ENCODE measurements around the gene WWC2.

WWC2 gene

DNA sequence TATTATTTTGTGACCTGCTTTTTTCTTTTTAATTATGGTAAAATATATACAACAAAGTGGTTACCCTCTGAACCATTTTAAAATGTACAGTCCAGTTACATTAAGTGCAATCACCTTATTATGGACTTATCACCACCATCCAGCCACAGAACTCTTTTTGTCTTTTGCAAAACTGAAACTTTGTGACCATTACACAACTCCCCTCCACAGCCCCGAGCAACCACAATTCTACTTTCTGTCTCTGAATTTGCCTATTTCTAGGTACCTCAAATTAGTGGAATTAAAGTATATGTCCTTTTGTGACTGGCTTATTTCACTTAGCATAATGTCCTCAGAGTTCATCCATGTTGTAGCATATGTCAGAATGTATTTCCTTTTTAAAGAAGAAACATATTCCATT, 39.3 kb upstream of the WWC2 start:
- no peak for DNase-seq (ENCODE audit: low read depth in 1 of 2, low spot score in 1 of 2)
- TF ChIP-seq, protein P1, sequence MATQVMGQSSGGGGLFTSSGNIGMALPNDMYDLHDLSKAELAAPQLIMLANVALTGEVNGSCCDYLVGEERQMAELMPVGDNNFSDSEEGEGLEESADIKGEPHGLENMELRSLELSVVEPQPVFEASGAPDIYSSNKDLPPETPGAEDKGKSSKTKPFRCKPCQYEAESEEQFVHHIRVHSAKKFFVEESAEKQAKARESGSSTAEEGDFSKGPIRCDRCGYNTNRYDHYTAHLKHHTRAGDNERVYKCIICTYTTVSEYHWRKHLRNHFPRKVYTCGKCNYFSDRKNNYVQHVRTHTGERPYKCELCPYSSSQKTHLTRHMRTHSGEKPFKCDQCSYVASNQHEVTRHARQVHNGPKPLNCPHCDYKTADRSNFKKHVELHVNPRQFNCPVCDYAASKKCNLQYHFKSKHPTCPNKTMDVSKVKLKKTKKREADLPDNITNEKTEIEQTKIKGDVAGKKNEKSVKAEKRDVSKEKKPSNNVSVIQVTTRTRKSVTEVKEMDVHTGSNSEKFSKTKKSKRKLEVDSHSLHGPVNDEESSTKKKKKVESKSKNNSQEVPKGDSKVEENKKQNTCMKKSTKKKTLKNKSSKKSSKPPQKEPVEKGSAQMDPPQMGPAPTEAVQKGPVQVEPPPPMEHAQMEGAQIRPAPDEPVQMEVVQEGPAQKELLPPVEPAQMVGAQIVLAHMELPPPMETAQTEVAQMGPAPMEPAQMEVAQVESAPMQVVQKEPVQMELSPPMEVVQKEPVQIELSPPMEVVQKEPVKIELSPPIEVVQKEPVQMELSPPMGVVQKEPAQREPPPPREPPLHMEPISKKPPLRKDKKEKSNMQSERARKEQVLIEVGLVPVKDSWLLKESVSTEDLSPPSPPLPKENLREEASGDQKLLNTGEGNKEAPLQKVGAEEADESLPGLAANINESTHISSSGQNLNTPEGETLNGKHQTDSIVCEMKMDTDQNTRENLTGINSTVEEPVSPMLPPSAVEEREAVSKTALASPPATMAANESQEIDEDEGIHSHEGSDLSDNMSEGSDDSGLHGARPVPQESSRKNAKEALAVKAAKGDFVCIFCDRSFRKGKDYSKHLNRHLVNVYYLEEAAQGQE (IDR thresholded peaks at IDR 0.05; ENCODE audit: insufficient replicate concordance, low read depth) = no peak
- TF ChIP-seq SPI1 (IDR thresholded peaks at IDR 0.05; ENCODE audit: borderline replicate concordance, low read depth) = no peak
- TF ChIP-seq, protein P2, sequence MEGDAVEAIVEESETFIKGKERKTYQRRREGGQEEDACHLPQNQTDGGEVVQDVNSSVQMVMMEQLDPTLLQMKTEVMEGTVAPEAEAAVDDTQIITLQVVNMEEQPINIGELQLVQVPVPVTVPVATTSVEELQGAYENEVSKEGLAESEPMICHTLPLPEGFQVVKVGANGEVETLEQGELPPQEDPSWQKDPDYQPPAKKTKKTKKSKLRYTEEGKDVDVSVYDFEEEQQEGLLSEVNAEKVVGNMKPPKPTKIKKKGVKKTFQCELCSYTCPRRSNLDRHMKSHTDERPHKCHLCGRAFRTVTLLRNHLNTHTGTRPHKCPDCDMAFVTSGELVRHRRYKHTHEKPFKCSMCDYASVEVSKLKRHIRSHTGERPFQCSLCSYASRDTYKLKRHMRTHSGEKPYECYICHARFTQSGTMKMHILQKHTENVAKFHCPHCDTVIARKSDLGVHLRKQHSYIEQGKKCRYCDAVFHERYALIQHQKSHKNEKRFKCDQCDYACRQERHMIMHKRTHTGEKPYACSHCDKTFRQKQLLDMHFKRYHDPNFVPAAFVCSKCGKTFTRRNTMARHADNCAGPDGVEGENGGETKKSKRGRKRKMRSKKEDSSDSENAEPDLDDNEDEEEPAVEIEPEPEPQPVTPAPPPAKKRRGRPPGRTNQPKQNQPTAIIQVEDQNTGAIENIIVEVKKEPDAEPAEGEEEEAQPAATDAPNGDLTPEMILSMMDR (IDR thresholded peaks at IDR 0.05; ENCODE audit: insufficient read depth, low read length) = no peak
- TF ChIP-seq GABPA (IDR thresholded peaks at IDR 0.05; ENCODE audit: low read depth) = no peak
- TF ChIP-seq POLR2AphosphoS5 (IDR thresholded peaks at IDR 0.05; ENCODE audit: low read depth) = no peak
- Histone ChIP-seq H3K4me3 (replicated peaks; ENCODE audit: insufficient read depth, low read length) (no peak overlapping the region), H3K27me3 (ENCODE audit: insufficient read depth, poor library complexity, severe bottlenecking) (no peaks in the 10 kb centered on the region), H3K27ac (replicated peaks) (no peak overlapping the region)

DNA sequence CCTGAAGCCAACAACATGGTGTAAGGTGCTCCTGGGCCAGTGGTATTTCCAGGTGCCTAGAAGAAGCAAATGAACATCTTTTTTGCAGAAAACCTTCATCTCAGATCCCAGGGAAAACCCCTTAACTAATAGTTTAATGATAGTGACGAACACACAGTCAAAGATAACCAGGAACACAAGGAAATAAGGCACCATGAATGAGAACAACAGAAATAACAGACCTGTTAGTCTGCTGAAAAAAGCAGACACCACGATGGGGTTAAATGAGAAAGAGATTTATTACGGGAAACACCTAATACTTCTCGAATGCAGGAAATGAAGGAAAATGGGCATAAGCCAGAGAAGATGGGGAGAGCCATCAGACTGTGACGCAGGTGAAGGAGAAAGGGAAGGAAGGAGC, 30.6 kb upstream of the WWC2 start:
- H3K4me3 ChIP-seq (replicated peaks; ENCODE audit: insufficient read depth, low read length) = no peak overlapping the region
- DNase-seq (ENCODE audit: low read depth in 1 of 2, low spot score in 1 of 2) = no peak
- peaks cover 5% of the 10 kb centered on the region for H3K27me3 ChIP-seq (ENCODE audit: insufficient read depth, poor library complexity, severe bottlenecking)
- H3K27ac ChIP-seq (replicated peaks) = no peak overlapping the region
- TF ChIP-seq GABPA (IDR thresholded peaks at IDR 0.05; ENCODE audit: low read depth) (no peak), POLR2AphosphoS5 (IDR thresholded peaks at IDR 0.05; ENCODE audit: low read depth) (no peak), SPI1 (IDR thresholded peaks at IDR 0.05; ENCODE audit: borderline replicate concordance, low read depth) (no peak)
- TF ChIP-seq, protein P2 (IDR thresholded peaks at IDR 0.05; ENCODE audit: insufficient read depth, low read length) = no peak
- TF ChIP-seq, protein P1 (IDR thresholded peaks at IDR 0.05; ENCODE audit: insufficient replicate concordance, low read depth) = no peak

DNA sequence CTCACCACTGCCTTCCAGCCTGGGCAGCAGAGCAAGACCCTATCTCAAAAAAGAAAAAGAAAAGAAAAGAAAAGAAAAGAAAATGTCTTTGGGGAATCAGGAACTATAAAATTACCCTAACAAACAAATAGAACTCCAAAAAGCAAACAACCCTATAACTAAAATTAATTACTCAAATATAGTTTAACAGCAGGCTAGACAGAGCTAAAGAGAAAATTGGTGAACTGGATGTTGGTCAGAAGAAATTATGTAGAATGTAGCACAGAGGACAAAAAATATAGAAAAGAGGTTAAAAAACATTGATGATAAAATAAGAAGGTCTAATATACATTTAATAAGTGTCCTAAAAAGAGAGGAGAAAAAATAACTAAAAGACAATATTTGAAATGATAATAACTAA, 27.8 kb upstream of the WWC2 start:
- Histone ChIP-seq H3K27me3 (ENCODE audit: insufficient read depth, poor library complexity, severe bottlenecking) (peaks cover 5% of the 10 kb centered on the region), H3K4me3 (replicated peaks; ENCODE audit: insufficient read depth, low read length) (no peak overlapping the region), H3K27ac (replicated peaks) (no peak overlapping the region)
- DNase-seq (ENCODE audit: low read depth in 1 of 2, low spot score in 1 of 2) = no peak
- TF ChIP-seq, protein P2 (IDR thresholded peaks at IDR 0.05; ENCODE audit: insufficient read depth, low read length) = no peak
- TF ChIP-seq GABPA (IDR thresholded peaks at IDR 0.05; ENCODE audit: low read depth) = no peak
- TF ChIP-seq, protein P1 (IDR thresholded peaks at IDR 0.05; ENCODE audit: insufficient replicate concordance, low read depth) = no peak
- no peak for TF ChIP-seq SPI1 (IDR thresholded peaks at IDR 0.05; ENCODE audit: borderline replicate concordance, low read depth)

Data from HL-60 (cell line).